ENCODE measurements around the gene NIFK.
"Not testable (repeated sequence)": the region's sequence is repeated elsewhere in the genome, so short reads cannot be mapped to it uniquely, and the experiment has no call there.

The NIFK gene

DNA sequence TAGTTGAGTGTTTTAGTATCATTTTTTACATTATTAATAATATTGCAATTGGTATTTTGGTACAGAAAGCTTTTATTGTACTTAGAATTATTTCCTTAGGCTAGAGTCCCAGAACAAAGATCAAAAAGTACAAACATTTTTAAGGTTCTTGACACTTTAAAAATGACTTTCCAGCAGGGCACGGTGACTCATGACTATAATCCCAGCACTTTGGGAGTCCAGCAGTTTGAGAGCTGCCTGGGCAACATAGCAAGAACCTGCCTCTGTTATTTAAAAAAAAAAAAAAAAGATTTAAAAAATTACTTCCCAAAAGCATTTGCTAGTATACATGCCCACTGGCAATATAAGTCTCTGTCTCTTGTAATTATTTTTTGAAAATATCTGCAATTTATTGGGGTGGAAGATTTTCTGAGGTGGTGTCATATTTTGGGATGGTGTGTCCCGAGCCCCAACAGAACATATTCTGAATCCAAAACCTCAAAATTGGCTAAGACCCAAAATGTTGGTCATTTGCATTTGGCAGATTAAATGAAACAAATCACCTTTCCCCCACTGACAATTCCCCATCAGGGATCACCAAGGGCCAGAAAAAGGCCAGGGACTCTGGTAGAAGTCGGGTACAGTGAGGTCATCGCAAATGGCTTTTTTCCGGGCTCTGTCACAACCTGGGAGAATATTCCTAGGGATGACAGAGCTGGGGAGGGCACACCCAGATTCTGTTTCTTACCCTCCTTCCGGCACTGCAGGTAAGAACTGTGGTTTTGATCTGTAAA is 42.1 kb downstream of the NIFK start:
- no peak for DNase-seq (ENCODE audit: low read depth)

DNA sequence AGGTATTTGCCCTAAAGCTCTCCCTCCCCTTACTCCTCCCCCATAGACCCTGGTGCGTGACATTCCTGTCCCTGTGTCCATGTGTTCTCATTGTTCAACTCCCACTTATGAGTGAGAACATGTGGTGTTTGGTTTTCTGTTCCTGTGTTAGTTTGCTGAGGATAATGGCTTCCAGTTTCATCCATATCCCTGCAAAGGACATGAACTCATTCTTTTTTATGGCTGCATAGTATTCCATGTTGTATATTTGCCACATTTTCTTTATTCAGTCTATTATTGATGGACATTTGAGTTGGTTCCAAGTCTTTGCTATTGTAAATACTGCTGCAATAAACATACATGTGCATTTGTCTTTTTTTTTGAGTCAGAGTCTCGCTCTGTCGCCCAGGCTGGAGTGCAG is 46.1 kb downstream of the NIFK start:
- not testable (repeated sequence) for DNase-seq (ENCODE audit: low read depth)

DNA sequence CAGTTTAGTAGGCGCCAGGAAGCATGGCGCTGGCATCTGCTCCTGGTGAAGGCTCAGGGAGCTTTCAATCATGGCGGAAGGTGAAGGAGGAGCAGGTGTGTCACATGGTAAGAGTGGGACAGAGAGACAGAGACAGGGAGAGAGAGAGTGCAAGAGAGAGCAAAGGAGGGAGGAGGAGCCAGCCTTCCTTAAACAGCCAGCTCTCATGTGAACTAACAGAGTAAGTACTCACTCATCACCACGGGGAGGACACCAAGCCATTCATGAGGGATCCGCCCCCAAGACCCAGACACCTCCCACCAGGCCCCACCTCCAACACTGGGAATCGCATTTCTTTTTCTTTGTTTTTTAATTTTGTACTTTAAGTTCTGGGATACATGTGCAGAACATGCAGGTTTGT is 46.6 kb downstream of the NIFK start:
- no peak for DNase-seq (ENCODE audit: low read depth)

DNA sequence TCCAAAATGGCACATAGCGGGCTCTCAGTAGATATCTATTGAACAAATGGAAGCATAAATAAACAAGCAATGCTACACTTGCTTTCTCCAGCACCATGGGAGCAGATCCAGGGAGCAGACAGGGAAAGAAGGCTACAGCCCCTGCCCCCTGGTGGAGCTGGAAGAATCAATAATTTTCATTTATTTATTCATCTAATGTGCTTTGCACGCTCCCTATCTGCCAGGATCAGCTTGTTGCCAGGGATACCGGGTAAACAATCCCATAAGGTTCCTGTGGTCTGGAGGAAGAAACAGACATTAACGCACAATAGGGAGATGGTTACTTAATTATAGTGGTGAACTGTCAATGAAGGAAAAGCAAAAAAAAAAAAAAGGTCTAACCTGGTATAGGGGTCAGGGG is 47.3 kb downstream of the NIFK start:
- DNase-seq (ENCODE audit: low read depth) = no peak

DNA sequence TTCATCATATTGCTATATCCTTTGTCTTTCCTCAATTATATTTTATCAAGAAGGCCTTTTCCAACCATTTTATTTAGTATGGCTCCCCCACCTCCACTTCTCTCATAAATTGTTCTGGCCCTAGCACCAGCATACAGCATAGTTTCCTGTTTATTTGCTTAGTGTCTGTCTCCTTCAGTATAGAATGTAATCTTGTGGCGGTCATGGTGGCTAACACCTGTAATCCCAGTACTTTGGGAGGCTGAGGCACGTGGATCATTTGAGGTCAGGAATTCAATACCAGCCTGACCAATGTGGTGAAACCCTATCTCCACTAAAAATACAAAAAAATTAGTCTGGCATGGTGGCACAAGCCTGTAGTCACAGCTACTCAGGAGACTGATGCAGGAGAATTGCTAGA is 47.9 kb downstream of the NIFK start:
- DNase-seq (ENCODE audit: low read depth) = no peak

DNA sequence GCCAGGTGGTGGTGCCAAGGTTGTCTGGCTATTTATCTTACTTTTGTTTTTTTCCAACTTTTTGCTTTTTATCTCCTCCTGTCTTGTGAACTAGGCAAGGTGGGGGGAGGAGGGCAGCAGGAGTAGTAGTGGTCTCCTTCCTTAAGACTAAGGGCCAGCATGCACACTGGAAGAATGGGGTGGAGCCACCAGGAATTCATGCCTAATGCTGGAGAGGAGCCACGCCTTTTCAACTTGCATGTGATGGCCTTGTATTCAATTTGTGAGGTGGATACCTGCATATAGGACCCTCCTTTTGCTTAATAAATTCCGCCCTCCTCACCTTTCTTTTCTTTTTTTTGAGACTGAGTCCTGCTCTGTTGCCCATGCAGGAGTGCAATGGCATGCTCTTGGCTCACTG is 49.8 kb downstream of the NIFK start:
- DNase-seq (ENCODE audit: low read depth) = no peak

DNA sequence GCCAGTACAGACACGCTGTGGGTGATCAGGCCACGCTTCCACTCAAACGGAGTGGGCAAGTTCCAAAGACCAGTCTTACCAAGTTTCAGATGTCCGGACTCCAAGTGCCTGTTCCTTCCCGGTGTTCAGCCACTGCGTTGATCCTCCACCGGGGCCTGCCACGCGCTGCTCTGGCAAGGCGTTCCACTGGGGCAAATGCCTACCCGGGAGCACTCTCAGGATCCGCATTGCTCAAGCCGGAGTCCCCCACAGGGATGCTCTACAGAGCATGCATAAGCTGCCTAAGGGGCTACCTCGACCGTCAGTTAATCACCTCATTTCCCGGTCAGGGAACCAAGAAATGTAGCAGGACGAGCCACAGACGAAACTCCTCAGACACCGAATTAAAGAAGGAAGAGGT is 50.5 kb downstream of the NIFK start:
- DNase-seq (ENCODE audit: low read depth) = no peak

DNA sequence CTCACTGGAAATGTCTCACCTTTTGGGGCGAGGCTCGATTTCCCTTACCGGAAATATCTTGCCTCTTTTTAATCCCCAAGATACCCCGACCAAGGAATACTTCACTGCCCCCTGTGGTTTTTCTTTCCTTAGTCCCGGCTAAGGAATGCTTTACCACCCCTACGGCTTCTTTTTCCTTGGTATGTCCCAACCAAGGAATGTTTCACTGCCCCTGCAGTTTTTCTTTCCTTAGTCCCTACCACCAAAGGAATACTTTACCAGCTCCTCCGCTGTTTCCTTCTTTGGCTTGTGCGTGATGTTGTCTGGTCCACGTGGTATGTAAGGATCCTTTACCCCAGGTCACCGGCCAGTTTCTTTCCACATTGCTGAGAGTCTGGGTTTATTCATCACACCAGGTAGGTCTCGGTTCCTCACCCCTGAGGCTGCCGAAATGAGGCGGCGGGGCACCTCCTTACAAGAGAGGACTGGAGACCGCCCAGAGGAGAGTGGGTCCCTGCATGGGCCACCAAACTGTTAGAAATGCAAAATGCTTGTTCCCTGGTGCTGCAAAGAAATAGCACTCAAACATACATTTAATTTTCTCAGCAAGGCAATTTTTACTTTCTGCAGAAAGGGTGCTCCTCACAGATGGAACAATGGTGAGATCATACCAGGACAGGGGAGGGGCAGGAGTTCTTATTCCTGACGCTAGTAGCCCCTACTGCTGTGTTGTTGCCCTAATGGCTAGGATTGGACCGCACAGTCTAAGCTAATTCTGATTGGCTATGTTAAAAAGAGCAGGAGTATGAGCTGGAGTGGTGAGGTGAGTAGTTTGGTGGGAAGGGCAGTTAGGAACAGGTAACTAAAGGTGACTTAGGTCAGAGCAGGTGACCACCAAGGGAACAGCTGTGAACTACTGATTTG is 54.0 kb downstream of the NIFK start:
- DNase-seq (ENCODE audit: low read depth) = no peak

DNA sequence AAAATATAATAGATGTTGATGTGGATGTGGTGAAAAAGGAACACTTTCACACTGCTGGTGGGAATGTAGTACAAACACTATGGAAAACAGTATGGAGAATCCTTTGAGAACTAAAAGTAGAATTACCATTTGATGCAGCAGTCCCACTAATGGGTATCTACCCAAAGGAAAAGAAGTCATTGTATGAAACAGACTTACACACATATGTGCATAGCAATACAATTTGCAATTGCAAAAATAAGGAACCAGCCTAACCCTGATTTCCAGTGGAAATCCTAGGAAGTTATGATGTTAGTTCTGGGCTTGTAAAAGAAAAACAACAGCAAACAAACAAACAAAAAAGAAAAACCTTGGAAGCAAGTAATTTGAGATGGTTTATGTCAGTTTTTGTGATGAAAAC is 58.8 kb downstream of the NIFK start:
- no peak for DNase-seq (ENCODE audit: low read depth)

All from stimulated activated CD8-positive, alpha-beta memory T cell treated with anti-CD3 and anti-CD28 coated beads, Interleukin-7, amount 100 ng/mL, for 24 hours (primary cell).